Astrocyte of the cerebellum (primary cell): ENCODE results near the gene CENPL.

Source experiments
- DNase-seq: peaks from one replicate; pipeline ENCODE4 v3.0.0-alpha.2; 2011; ENCODE audit warnings: low read depth
- H3K4me3 ChIP-seq: 2 replicates; pipeline ENCODE4 v1.5.1; 2011; ENCODE audit warnings: mild to moderate bottlenecking, low read depth, low read length, moderate library complexity
- CTCF ChIP-seq: IDR thresholded peaks from 2 replicates; pipeline ENCODE4 v1.5.1; 2012; ENCODE audit warnings: low read length, low read depth, moderate library complexity, mild to moderate bottlenecking; ENCODE audit errors: missing control alignments
- in situ Hi-C: cut with HindIII; loops from 2 replicates; pipeline ENCODE4 v1.10.0; 2017; ENCODE audit warnings: low sequenced_read_pairs

Gene CENPL

GRCh38 chr1:173856903-173857302 lies 32.2 kb upstream of the CENPL start:
- in situ Hi-C loops, result no loop called here
- TF ChIP-seq CTCF, result no peak
- no peak for DNase-seq
- H3K4me3 ChIP-seq, result no peak overlapping the region

- DNase-seq, result no peak
- in situ Hi-C loops, result no loop called here
- H3K4me3 ChIP-seq, result no peak overlapping the region
- no peak for TF ChIP-seq CTCF
Measured at GRCh38 chr1:173856014-173856413, 31.3 kb upstream of the CENPL start.

- no peak for TF ChIP-seq CTCF
- DNase-seq, result no peak
- no peak overlapping the region for H3K4me3 ChIP-seq
- in situ Hi-C loops, result no loop called here
Measured at GRCh38 chr1:173853074-173853473, 28.4 kb upstream of the CENPL start.

- in situ Hi-C loops, result no loop called here
- DNase-seq, result no peak
- no peak overlapping the region for H3K4me3 ChIP-seq
- no peak for TF ChIP-seq CTCF
Measured at GRCh38 chr1:173852105-173852504, 27.4 kb upstream of the CENPL start.

- no peak for TF ChIP-seq CTCF
- H3K4me3 ChIP-seq, result no peak overlapping the region
- no peak for DNase-seq
- in situ Hi-C loops, result no loop called here
Measured at GRCh38 chr1:173832748-173833147, 8.1 kb upstream of the CENPL start.

- in situ Hi-C loops, result no loop called here
- DNase-seq, result no peak
- TF ChIP-seq CTCF, result no peak
- no peak overlapping the region for H3K4me3 ChIP-seq
Measured at GRCh38 chr1:173827611-173828010, 2.9 kb upstream of the CENPL start.

GRCh38 chr1:173823781-173824314 lies 835 bp downstream of the CENPL start:
- no peak for TF ChIP-seq CTCF
- peak overlapping the region; percentile 82 for H3K4me3 ChIP-seq
- in situ Hi-C loops, result no loop called here
- DNase-seq, result no peak
